ENCODE measurements around the gene SLC1A2.
"Not testable (repeated sequence)": the region's sequence is repeated elsewhere in the genome, so short reads cannot be mapped to it uniquely, and the experiment has no call there.

The SLC1A2 gene

GRCh38 chr11:35238882-35239281 is 180.5 kb downstream of the SLC1A2 start:
- no peak for DNase-seq

GRCh38 chr11:35237860-35238715 is 181.3 kb downstream of the SLC1A2 start:
- peak; percentile 10 to 35 for DNase-seq

- DNase-seq = no peak
Measured at GRCh38 chr11:35237351-35237750, 182.0 kb downstream of the SLC1A2 start.

GRCh38 chr11:35236667-35237003 is 182.7 kb downstream of the SLC1A2 start:
- no peak for DNase-seq

- DNase-seq = no peak
Measured at GRCh38 chr11:35235936-35236666, 183.3 kb downstream of the SLC1A2 start.

- no peak for DNase-seq
Measured at GRCh38 chr11:35235498-35235897, 183.9 kb downstream of the SLC1A2 start.

GRCh38 chr11:35235157-35235468 is 184.2 kb downstream of the SLC1A2 start:
- no peak for DNase-seq

GRCh38 chr11:35234460-35235156 is 184.8 kb downstream of the SLC1A2 start:
- DNase-seq = no peak

- no peak for DNase-seq
Measured at GRCh38 chr11:35233518-35233917, 185.8 kb downstream of the SLC1A2 start.

- DNase-seq = no peak
Measured at GRCh38 chr11:35232891-35233330, 186.4 kb downstream of the SLC1A2 start.

- no peak for DNase-seq
Measured at GRCh38 chr11:35231076-35231860, 188.1 kb downstream of the SLC1A2 start.

- no peak for DNase-seq
Measured at GRCh38 chr11:35230388-35230787, 189.0 kb downstream of the SLC1A2 start.

- no peak for DNase-seq
Measured at GRCh38 chr11:35228328-35228725, 191.0 kb downstream of the SLC1A2 start.

GRCh38 chr11:35227576-35228327 is 191.6 kb downstream of the SLC1A2 start:
- DNase-seq = no peak

- DNase-seq = not testable (repeated sequence)
Measured at GRCh38 chr11:35226756-35227155, 192.6 kb downstream of the SLC1A2 start.

- DNase-seq = no peak
Measured at GRCh38 chr11:35225946-35226520, 193.3 kb downstream of the SLC1A2 start.

- DNase-seq = no peak
Measured at GRCh38 chr11:35223991-35224390, 195.4 kb downstream of the SLC1A2 start.

- no peak for DNase-seq
Measured at GRCh38 chr11:35223371-35223796, 196.0 kb downstream of the SLC1A2 start.

- no peak for DNase-seq
Measured at GRCh38 chr11:35218956-35219355, 200.4 kb downstream of the SLC1A2 start.

- no peak for DNase-seq
Measured at GRCh38 chr11:35216962-35217678, 202.2 kb downstream of the SLC1A2 start.

GRCh38 chr11:35215945-35216344 is 203.4 kb downstream of the SLC1A2 start:
- DNase-seq = no peak

Data from SW 1271 (cell line).